ENCODE measurements around the gene RNGTT. TPM values are rescaled to one million over a fixed set of nuclear protein-coding genes. Genes with fewer than 3 reads are reported as not detected.

RNGTT gene
- total and polyA plus RNA-seq, 8 donors: 12.1 to 18.5 (median 15.7) TPM

- TF ChIP-seq, protein P1, sequence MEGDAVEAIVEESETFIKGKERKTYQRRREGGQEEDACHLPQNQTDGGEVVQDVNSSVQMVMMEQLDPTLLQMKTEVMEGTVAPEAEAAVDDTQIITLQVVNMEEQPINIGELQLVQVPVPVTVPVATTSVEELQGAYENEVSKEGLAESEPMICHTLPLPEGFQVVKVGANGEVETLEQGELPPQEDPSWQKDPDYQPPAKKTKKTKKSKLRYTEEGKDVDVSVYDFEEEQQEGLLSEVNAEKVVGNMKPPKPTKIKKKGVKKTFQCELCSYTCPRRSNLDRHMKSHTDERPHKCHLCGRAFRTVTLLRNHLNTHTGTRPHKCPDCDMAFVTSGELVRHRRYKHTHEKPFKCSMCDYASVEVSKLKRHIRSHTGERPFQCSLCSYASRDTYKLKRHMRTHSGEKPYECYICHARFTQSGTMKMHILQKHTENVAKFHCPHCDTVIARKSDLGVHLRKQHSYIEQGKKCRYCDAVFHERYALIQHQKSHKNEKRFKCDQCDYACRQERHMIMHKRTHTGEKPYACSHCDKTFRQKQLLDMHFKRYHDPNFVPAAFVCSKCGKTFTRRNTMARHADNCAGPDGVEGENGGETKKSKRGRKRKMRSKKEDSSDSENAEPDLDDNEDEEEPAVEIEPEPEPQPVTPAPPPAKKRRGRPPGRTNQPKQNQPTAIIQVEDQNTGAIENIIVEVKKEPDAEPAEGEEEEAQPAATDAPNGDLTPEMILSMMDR (IDR thresholded peaks at IDR 0.05): peak; percentile 40 to 54
- Histone ChIP-seq H3K27ac (no peak overlapping the region), H3K36me3 (no peaks in the 10 kb centered on the region), H3K4me3 (no peak overlapping the region), H3K9me3 (no peaks in the 10 kb centered on the region), H3K27me3 (no peaks in the 10 kb centered on the region), H3K4me1 (no peaks in the 10 kb centered on the region)
- ATAC-seq (peak; percentile 74), DNase-seq (peak in 2 of 4 donors; percentile 53 to 67)
- intact Hi-C loops (cut with DNase I): no loop called here
Observed at GRCh38 chr6:88870717-88871330, 92.6 kb downstream of the RNGTT start.

- ATAC-seq (no peak), DNase-seq (no peak)
- Histone ChIP-seq H3K27me3 (no peaks in the 10 kb centered on the region), H3K4me3 (no peak overlapping the region), H3K4me1 (no peaks in the 10 kb centered on the region), H3K9me3 (no peaks in the 10 kb centered on the region), H3K27ac (no peak overlapping the region), H3K36me3 (no peaks in the 10 kb centered on the region)
- TF ChIP-seq, protein P1 (IDR thresholded peaks at IDR 0.05): no peak
- intact Hi-C loops (cut with DNase I): no loop called here
Observed at GRCh38 chr6:88869263-88870020, 94.0 kb downstream of the RNGTT start.

DNA sequence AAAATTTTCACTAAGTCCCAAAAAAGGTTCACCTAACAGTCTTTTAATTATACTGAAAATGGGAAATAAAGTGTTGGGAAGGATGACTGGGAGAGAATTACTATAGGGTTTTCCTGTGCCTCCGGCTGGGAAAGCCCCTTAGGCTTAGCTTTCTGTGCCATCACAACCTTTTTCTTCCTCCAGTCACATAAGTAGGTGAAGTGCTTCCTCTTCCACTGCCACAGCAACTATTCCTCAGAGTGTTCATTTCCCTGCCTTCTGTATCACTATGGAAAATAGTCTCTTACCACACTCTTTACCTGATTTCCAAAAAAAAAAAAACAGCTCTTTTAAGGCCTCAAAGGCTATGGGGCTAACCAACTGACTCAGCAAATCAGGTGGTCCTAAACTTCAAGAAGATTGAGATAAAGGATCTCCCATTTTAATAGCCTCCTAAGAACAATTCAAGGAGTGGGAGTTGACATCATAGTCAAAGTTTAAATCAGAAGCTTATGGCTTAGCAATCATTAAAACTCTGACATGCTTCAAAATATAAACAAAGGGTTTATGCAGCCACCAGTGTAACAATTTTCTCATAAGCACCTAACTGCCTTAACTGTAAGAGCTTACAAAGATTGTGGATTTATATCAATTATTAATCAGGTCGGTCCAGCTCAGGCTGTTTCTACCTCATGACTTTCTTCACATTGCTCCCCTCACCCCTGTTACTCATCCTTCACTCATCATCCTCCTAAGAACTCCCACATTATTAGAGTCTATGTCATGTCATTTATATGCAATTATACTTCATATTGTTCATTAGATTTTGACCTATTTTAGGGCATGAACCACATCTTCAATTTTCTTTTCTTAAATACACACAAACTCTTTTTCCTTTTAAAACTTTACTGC, 95.3 kb downstream of the RNGTT start:
- no peak overlapping the region for H3K4me3 ChIP-seq
- no peak for ATAC-seq
- H3K36me3 ChIP-seq: no peaks in the 10 kb centered on the region
- H3K27ac ChIP-seq: no peak overlapping the region
- no peak for DNase-seq
- no peaks in the 10 kb centered on the region for H3K4me1 ChIP-seq
- H3K27me3 ChIP-seq: no peaks in the 10 kb centered on the region
- H3K9me3 ChIP-seq: no peaks in the 10 kb centered on the region
- intact Hi-C loops (cut with DNase I): no loop called here
- TF ChIP-seq, protein P1 (IDR thresholded peaks at IDR 0.05): no peak

GRCh38 chr6:88866856-88867255, 96.6 kb downstream of the RNGTT start:
- Histone ChIP-seq H3K27me3 (no peaks in the 10 kb centered on the region), H3K27ac (no peak overlapping the region), H3K9me3 (no peaks in the 10 kb centered on the region), H3K4me3 (no peak overlapping the region), H3K4me1 (no peaks in the 10 kb centered on the region), H3K36me3 (peaks cover 0 to 9% of the 10 kb centered on the region in 2 donors)
- TF ChIP-seq, protein P1 (IDR thresholded peaks at IDR 0.05): no peak
- DNase-seq (no peak), ATAC-seq (no peak)
- intact Hi-C loops (cut with DNase I): no loop called here

DNA sequence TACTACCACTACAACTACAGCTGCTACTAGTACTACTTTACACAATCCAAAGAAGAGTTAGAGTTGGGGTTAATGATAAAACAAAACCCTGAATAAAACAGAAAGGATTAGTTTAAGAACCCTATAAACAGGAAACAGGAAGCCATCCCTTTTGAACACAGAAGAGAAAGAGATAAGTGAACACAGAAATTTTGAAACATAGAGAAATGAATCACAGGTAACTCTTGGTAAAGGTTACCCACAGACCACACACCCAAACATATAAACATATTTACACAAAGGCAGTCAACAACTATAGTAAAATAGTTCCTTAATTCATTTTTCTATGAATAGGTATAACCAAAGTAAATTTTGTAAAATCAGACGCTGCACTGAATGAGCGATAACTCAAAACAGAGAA, 98.1 kb downstream of the RNGTT start:
- Histone ChIP-seq H3K4me1 (no peaks in the 10 kb centered on the region), H3K4me3 (no peak overlapping the region), H3K36me3 (peaks cover 0 to 9% of the 10 kb centered on the region in 2 donors), H3K27me3 (no peaks in the 10 kb centered on the region), H3K27ac (no peak overlapping the region), H3K9me3 (no peaks in the 10 kb centered on the region)
- ATAC-seq: no peak
- no peak for DNase-seq
- intact Hi-C loops (cut with DNase I): no loop called here
- TF ChIP-seq, protein P1 (IDR thresholded peaks at IDR 0.05): no peak

Data from left lung (tissue), 10 donors.